ENCODE data around the gene FMO2.

FMO2 gene

DNA sequence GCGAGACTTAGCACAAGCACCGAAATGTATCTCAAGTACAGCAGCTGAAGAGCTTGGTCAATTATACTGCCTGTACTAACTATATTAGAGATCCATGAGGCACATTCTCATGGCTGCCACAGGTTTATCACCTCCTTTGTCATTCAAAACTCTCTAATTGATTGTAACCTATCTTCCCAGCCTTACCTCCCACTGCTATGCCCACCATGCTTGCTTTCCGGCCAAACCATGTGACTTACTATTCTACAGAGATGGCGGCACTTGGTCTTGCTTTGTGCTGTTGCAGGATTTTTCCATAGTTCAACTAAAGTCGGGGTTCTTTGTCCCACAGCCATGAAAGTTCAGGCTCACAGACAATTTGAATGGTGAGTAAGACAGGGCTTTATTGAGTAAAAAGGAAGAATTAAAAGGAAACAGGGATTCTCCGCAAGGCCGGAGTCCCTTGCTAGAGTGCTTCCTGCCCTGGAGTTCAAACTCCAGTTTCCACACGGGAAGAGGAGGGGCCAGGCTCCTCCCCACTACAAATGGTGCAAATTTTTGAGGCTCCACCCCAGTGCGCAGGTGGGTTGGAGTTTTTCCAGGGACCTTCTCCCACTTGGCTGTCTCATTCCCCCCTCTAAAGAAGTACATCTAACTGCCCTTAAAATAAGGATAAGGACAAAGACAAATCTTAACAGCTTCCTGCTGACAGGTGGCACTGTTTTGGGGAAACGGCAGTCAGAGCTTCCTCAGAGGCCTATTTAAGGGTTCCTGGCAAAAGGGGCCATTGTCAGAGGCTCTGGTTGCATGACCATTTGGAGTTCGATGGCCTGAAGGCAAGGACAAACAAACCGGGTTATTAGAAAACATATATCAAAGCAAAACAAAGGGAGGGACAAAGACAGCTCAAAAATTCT lies 28.7 kb downstream of the FMO2 start:
- H3K4me1 ChIP-seq (ENCODE audit: low read length) = no peaks in the 10 kb centered on the region
- no peak overlapping the region for H3K4me3 ChIP-seq (ENCODE audit: low read length)
- TF ChIP-seq EZH2phosphoT487 (IDR thresholded peaks at IDR 0.05; ENCODE audit: low read length) (no peak), EZH2 (optimal IDR thresholded peaks at IDR 0.05; ENCODE audit: low read depth, low read length) (no peak)
- TF ChIP-seq, protein P1, sequence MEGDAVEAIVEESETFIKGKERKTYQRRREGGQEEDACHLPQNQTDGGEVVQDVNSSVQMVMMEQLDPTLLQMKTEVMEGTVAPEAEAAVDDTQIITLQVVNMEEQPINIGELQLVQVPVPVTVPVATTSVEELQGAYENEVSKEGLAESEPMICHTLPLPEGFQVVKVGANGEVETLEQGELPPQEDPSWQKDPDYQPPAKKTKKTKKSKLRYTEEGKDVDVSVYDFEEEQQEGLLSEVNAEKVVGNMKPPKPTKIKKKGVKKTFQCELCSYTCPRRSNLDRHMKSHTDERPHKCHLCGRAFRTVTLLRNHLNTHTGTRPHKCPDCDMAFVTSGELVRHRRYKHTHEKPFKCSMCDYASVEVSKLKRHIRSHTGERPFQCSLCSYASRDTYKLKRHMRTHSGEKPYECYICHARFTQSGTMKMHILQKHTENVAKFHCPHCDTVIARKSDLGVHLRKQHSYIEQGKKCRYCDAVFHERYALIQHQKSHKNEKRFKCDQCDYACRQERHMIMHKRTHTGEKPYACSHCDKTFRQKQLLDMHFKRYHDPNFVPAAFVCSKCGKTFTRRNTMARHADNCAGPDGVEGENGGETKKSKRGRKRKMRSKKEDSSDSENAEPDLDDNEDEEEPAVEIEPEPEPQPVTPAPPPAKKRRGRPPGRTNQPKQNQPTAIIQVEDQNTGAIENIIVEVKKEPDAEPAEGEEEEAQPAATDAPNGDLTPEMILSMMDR (IDR thresholded peaks at IDR 0.05; ENCODE audit: low read length) = no peak
- no peak overlapping the region for H3K27ac ChIP-seq (ENCODE audit: low read length)
- H4K20me1 ChIP-seq (ENCODE audit: insufficient read depth, low read length) = no peaks in the 10 kb centered on the region
- no peaks in the 10 kb centered on the region for H3F3A ChIP-seq (ENCODE audit: insufficient read depth, low read length)
- DNase-seq = no peak
- no peaks in the 10 kb centered on the region for H3K9me2 ChIP-seq (replicated peaks; ENCODE audit: insufficient read depth, low read length)
- no peaks in the 10 kb centered on the region for H3K79me2 ChIP-seq (ENCODE audit: low read length)
- no peak overlapping the region for H3K9ac ChIP-seq (ENCODE audit: low read length)
- no peaks in the 10 kb centered on the region for H3K27me3 ChIP-seq (replicated peaks; ENCODE audit: insufficient read depth, low read length)
- H3K9me3 ChIP-seq (replicated peaks; ENCODE audit: insufficient read depth, low read length) = no peaks in the 10 kb centered on the region
- H3K36me3 ChIP-seq (replicated peaks; ENCODE audit: insufficient read depth, low read length) = no peaks in the 10 kb centered on the region
- no peak overlapping the region for H3K4me2 ChIP-seq (ENCODE audit: low read depth, low read length)
- no peak overlapping the region for H2AFZ ChIP-seq (ENCODE audit: low read length)

DNA sequence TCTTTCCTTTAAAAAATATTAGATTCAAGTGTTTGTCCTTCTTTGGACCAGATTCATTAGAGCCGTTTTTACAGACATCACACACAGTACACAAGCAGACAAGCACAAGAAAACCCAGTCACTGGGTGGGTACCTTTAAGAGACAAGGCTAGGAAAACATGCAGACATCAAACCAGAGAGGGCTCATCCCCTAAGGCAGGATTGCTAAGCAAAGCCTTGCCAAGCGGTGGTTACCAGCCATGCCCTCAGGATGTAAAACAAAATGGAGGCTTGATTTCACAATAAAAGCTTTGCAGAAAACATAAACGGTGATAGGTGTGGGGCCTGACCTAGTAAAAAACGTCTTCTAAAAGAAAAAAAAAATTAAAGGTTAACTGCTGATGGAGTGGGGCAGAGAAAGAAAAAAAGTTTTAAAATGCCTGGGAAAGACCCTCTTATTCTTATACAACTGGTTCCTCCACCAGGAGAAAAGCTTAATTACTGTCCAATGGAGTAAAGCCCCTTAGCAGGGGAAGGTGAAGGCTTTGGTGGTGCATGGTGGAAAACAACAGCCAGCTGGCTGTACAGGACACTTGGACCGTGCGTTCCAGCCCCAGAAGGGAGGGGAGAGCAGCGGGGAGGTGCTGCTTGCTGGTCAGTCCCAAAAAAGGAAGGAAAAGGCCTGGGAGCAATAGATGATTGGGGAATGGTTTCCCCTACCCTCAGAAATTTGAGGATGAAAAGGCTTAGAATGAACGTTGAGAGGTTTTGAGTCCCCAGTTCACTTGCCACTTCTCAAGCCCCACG lies 32.8 kb downstream of the FMO2 start:
- H3K27me3 ChIP-seq (replicated peaks; ENCODE audit: insufficient read depth, low read length) = no peaks in the 10 kb centered on the region
- H3K9ac ChIP-seq (ENCODE audit: low read length) = no peak overlapping the region
- DNase-seq = no peak
- no peak overlapping the region for H3K27ac ChIP-seq (ENCODE audit: low read length)
- no peaks in the 10 kb centered on the region for H3K79me2 ChIP-seq (ENCODE audit: low read length)
- no peaks in the 10 kb centered on the region for H4K20me1 ChIP-seq (ENCODE audit: insufficient read depth, low read length)
- H3K4me2 ChIP-seq (ENCODE audit: low read depth, low read length) = no peak overlapping the region
- H3K9me2 ChIP-seq (replicated peaks; ENCODE audit: insufficient read depth, low read length) = no peaks in the 10 kb centered on the region
- TF ChIP-seq EZH2phosphoT487 (IDR thresholded peaks at IDR 0.05; ENCODE audit: low read length) (no peak), EZH2 (optimal IDR thresholded peaks at IDR 0.05; ENCODE audit: low read depth, low read length) (no peak)
- TF ChIP-seq, protein P1 (IDR thresholded peaks at IDR 0.05; ENCODE audit: low read length) = no peak
- H3F3A ChIP-seq (ENCODE audit: insufficient read depth, low read length) = no peaks in the 10 kb centered on the region
- H2AFZ ChIP-seq (ENCODE audit: low read length) = no peak overlapping the region
- H3K4me3 ChIP-seq (ENCODE audit: low read length) = no peak overlapping the region
- H3K36me3 ChIP-seq (replicated peaks; ENCODE audit: insufficient read depth, low read length) = no peaks in the 10 kb centered on the region
- no peaks in the 10 kb centered on the region for H3K4me1 ChIP-seq (ENCODE audit: low read length)
- no peaks in the 10 kb centered on the region for H3K9me3 ChIP-seq (replicated peaks; ENCODE audit: insufficient read depth, low read length)

- Histone ChIP-seq H4K20me1 (ENCODE audit: insufficient read depth, low read length) (no peaks in the 10 kb centered on the region), H3K9me3 (replicated peaks; ENCODE audit: insufficient read depth, low read length) (no peaks in the 10 kb centered on the region), H3K4me1 (ENCODE audit: low read length) (no peaks in the 10 kb centered on the region), H2AFZ (ENCODE audit: low read length) (no peak overlapping the region), H3K4me3 (ENCODE audit: low read length) (no peak overlapping the region), H3K27ac (ENCODE audit: low read length) (no peak overlapping the region), H3K36me3 (replicated peaks; ENCODE audit: insufficient read depth, low read length) (no peaks in the 10 kb centered on the region), H3K4me2 (ENCODE audit: low read depth, low read length) (no peak overlapping the region), H3K9me2 (replicated peaks; ENCODE audit: insufficient read depth, low read length) (no peaks in the 10 kb centered on the region), H3F3A (ENCODE audit: insufficient read depth, low read length) (no peaks in the 10 kb centered on the region), H3K9ac (ENCODE audit: low read length) (no peak overlapping the region), H3K79me2 (ENCODE audit: low read length) (no peaks in the 10 kb centered on the region), H3K27me3 (replicated peaks; ENCODE audit: insufficient read depth, low read length) (no peaks in the 10 kb centered on the region)
- no peak for DNase-seq
- no peak for TF ChIP-seq EZH2phosphoT487 (IDR thresholded peaks at IDR 0.05; ENCODE audit: low read length)
- no peak for TF ChIP-seq EZH2 (optimal IDR thresholded peaks at IDR 0.05; ENCODE audit: low read depth, low read length)
- TF ChIP-seq, protein P1 (IDR thresholded peaks at IDR 0.05; ENCODE audit: low read length) = no peak
Observed at GRCh38 chr1:171218661-171219060, 33.6 kb downstream of the FMO2 start.
